ENCODE measurements around the gene P2RY14. TPM values are rescaled to one million over a fixed set of nuclear protein-coding genes. Genes with fewer than 3 reads are reported as not detected.

P2RY14 gene
- total RNA-seq, 1 experiment from 2014 or later = not detected

GRCh38 chr3:151200586-151200985 lies 77.8 kb downstream of the P2RY14 start:
- Mint-ChIP-seq H3K4me1 (ENCODE audit: low read depth, unreplicated experiment) (peaks cover 34% of the 10 kb centered on the region), H3K9me3 (ENCODE audit: unreplicated experiment) (peaks cover 19% of the 10 kb centered on the region), H3K36me3 (ENCODE audit: insufficient read depth, unreplicated experiment) (peaks cover 7% of the 10 kb centered on the region), H3K27me3 (ENCODE audit: insufficient read depth, unreplicated experiment) (no peaks in the 10 kb centered on the region), H3K4me3 (ENCODE audit: unreplicated experiment) (no peak overlapping the region), H3K27ac (ENCODE audit: unreplicated experiment) (no peak overlapping the region)
- POLR2A ChIA-PET = no interaction called here
- Histone ChIP-seq H3K4me3 (ENCODE audit: low read depth, low read length) (no peak overlapping the region), H3K4me1 (peaks cover 49% of the 10 kb centered on the region), H3K27me3 (replicated peaks; ENCODE audit: control insufficient read depth, insufficient read depth, low read length) (no peaks in the 10 kb centered on the region), H3K36me3 (ENCODE audit: control insufficient read depth, insufficient read depth, low read length) (no peaks in the 10 kb centered on the region), H3K9me3 (no peaks in the 10 kb centered on the region)
- no TSS peak for BruUV-seq (replicated peaks)
- no peak for TF ChIP-seq CTCF (IDR thresholded peaks at IDR 0.05; ENCODE audit: insufficient read depth in 1 of 2, low read depth in 1 of 2, low read length in 1 of 2, severe bottlenecking in 1 of 2, unreplicated experiment in 1 of 2)
- CTCF ChIA-PET = interaction anchor here (0.6 to 1.2 kb wide), 2 partner anchors 32 to 1428 kb away, joined by 3 read pairs; no protein-coding TSS in a partner anchor
- intact Hi-C loops (cut with micrococcal nuclease; ENCODE audit: unreplicated experiment) = no loop called here
- DNase-seq = no peak

DNA sequence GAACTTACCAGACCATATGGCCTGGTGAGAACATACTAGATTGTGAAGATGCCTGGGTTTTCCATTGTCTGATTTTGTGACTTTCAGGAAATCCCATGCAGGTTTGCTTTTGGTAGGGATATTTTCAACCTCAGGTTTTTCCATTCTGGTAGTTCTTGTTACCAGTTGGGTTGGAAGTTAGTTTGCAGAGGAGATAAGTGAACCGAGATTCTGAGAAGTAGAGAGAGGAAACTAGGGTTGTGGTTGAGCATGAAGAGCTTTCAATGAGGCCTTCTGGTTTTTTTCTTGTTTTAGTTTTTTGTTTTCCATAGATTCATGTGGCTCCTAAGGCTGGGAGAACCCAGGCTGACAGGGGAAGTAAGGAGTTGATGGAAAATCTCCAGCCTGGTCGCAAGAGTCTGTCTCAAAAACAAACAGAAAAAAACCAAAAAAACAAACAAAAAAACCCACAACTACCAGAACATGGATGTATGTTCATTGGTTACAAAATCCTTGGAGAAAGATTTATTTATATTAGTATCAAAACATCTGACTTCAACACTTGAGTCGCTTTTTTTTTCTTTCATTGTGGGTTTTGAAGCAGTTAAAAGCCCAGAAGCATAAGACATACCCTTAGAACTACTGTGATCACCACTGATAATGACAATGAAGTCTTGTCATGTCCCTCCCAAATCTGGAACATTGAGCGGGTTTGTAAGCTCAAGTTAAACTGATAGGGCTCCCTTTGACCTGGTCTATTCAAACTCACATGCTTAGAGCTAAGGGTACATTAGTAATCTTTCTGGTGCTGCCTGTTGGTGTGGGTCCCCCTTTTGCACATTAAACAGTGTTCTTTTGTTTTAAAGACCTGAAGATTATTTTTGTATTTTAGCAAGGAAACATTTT lies 78.5 kb downstream of the P2RY14 start:
- ChIA-PET POLR2A (no interaction called here), CTCF (interaction anchor here (0.6 to 1.2 kb wide), 2 partner anchors 32 to 1427 kb away, joined by 3 read pairs; no protein-coding TSS in a partner anchor)
- DNase-seq = no peak
- Mint-ChIP-seq H3K27me3 (ENCODE audit: insufficient read depth, unreplicated experiment) (no peaks in the 10 kb centered on the region), H3K9me3 (ENCODE audit: unreplicated experiment) (peaks cover 19% of the 10 kb centered on the region), H3K27ac (ENCODE audit: unreplicated experiment) (peak overlapping the region; percentile 95), H3K4me1 (ENCODE audit: low read depth, unreplicated experiment) (peaks cover 34% of the 10 kb centered on the region), H3K4me3 (ENCODE audit: unreplicated experiment) (peak overlapping the region; percentile 9), H3K36me3 (ENCODE audit: insufficient read depth, unreplicated experiment) (peaks cover 7% of the 10 kb centered on the region)
- no peak for TF ChIP-seq CTCF (IDR thresholded peaks at IDR 0.05; ENCODE audit: insufficient read depth in 1 of 2, low read depth in 1 of 2, low read length in 1 of 2, severe bottlenecking in 1 of 2, unreplicated experiment in 1 of 2)
- no TSS peak for BruUV-seq (replicated peaks)
- H3K27me3 ChIP-seq (replicated peaks; ENCODE audit: control insufficient read depth, insufficient read depth, low read length) = no peaks in the 10 kb centered on the region
- no peaks in the 10 kb centered on the region for H3K36me3 ChIP-seq (ENCODE audit: control insufficient read depth, insufficient read depth, low read length)
- no peak overlapping the region for H3K4me3 ChIP-seq (ENCODE audit: low read depth, low read length)
- intact Hi-C loops (cut with micrococcal nuclease; ENCODE audit: unreplicated experiment) = no loop called here
- no peaks in the 10 kb centered on the region for H3K9me3 ChIP-seq
- peaks cover 52% of the 10 kb centered on the region for H3K4me1 ChIP-seq

- CTCF ChIA-PET = no interaction called here
- TF ChIP-seq CTCF (IDR thresholded peaks at IDR 0.05; ENCODE audit: insufficient read depth in 1 of 2, low read depth in 1 of 2, low read length in 1 of 2, severe bottlenecking in 1 of 2, unreplicated experiment in 1 of 2) = no peak
- peaks cover 28% of the 10 kb centered on the region for H3K4me1 Mint-ChIP-seq (ENCODE audit: low read depth, unreplicated experiment)
- intact Hi-C loops (cut with micrococcal nuclease; ENCODE audit: unreplicated experiment) = loop anchor here (1.0 kb wide), 1 partner anchor 27 kb away; no protein-coding TSS in a partner anchor
- no peaks in the 10 kb centered on the region for H3K27me3 ChIP-seq (replicated peaks; ENCODE audit: control insufficient read depth, insufficient read depth, low read length)
- peaks cover 7% of the 10 kb centered on the region for H3K36me3 Mint-ChIP-seq (ENCODE audit: insufficient read depth, unreplicated experiment)
- POLR2A ChIA-PET = no interaction called here
- peak overlapping the region; percentile 53 for H3K4me3 Mint-ChIP-seq (ENCODE audit: unreplicated experiment)
- no peaks in the 10 kb centered on the region for H3K9me3 ChIP-seq
- H3K4me1 ChIP-seq = peaks cover 52% of the 10 kb centered on the region
- H3K27ac Mint-ChIP-seq (ENCODE audit: unreplicated experiment) = peak overlapping the region; percentile 95
- no peak overlapping the region for H3K4me3 ChIP-seq (ENCODE audit: low read depth, low read length)
- TSS peak; percentile 74 for BruUV-seq (replicated peaks)
- DNase-seq = no peak
- peaks cover 19% of the 10 kb centered on the region for H3K9me3 Mint-ChIP-seq (ENCODE audit: unreplicated experiment)
- no peaks in the 10 kb centered on the region for H3K36me3 ChIP-seq (ENCODE audit: control insufficient read depth, insufficient read depth, low read length)
- H3K27me3 Mint-ChIP-seq (ENCODE audit: insufficient read depth, unreplicated experiment) = no peaks in the 10 kb centered on the region
These were observed 79.5 kb downstream of the P2RY14 start for GRCh38 chr3:151198849-151199248.
